IMR-90 (cell line): ENCODE results near the gene RBMS3. TPM values are rescaled to one million over a fixed set of nuclear protein-coding genes. Genes with fewer than 3 reads are reported as not detected.

Source experiments
- ATAC-seq: fragments of 200-7000 bp; cut with Tn5 transposase; 2 replicates; pipeline ENCODE4 v1.9.1; 2020; ENCODE audit warnings: low read depth, mild to moderate bottlenecking, moderate library complexity
- BruUV-seq: library from RNA; stranded (reverse); fragments of 400-500 nt; replicated peaks from 2 replicates; lab custom pipeline; 2021; lab: Mats Ljungman, UMichigan
- CTCF ChIA-PET: fragments of 300-600 bp; formaldehyde crosslinking; extraction: SDS; loops from one replicate; lab custom pipeline; 2021; ENCODE audit warnings: antibody characterized with exemption; lab: Yijun Ruan, JAX
- POLR2A ChIA-PET: fragments of 300-600 bp; sonication (Branson Sonifier 250); formaldehyde crosslinking; loops from one replicate; lab custom pipeline; 2022; ENCODE audit warnings: antibody characterized with exemption; ENCODE audit not compliant: unreplicated experiment; lab: Charles Lee
- DNase-seq: peaks from one replicate; pipeline ENCODE4 v3.0.0; 2013
- H2AFZ ChIP-seq: replicated peaks from 2 replicates; pipeline ENCODE3; 2013; ENCODE audit warnings: low read length, mild to moderate bottlenecking; ENCODE audit not compliant: poor library complexity
- H2AK5ac ChIP-seq: 2 replicates; pipeline ENCODE4 v1.6.1; 2013; ENCODE audit warnings: low read depth, low read length, inconsistent platforms
- H2AK9ac ChIP-seq: replicated peaks from 2 replicates; pipeline ENCODE3; 2013; ENCODE audit warnings: mild to moderate bottlenecking, low read depth, low read length, moderate library complexity; ENCODE audit not compliant: poor library complexity
- H2BK120ac ChIP-seq: 2 replicates; pipeline ENCODE4 v1.6.1; 2013; ENCODE audit warnings: low read depth, low read length, inconsistent platforms
- H2BK15ac ChIP-seq: 3 replicates; pipeline ENCODE4 v1.6.1; 2013; ENCODE audit warnings: low read depth, low read length, inconsistent platforms
- H2BK20ac ChIP-seq: 2 replicates; pipeline ENCODE4 v1.6.1; 2013; ENCODE audit warnings: low read depth, mild to moderate bottlenecking, inconsistent platforms, low read length, moderate library complexity
- H2BK5ac ChIP-seq: 2 replicates; pipeline ENCODE4 v1.6.1; 2013; ENCODE audit warnings: mild to moderate bottlenecking, low read depth, low read length, inconsistent platforms; ENCODE audit not compliant: poor library complexity, severe bottlenecking
- H3K14ac ChIP-seq: replicated peaks from 2 replicates; pipeline ENCODE4 v1.6.1; 2013; ENCODE audit warnings: low read depth, low read length, inconsistent platforms
- H3K18ac ChIP-seq: 2 replicates; pipeline ENCODE4 v1.6.1; 2013; ENCODE audit warnings: low read depth, low read length, control low read depth
- H3K23ac ChIP-seq: 2 replicates; pipeline ENCODE4 v1.6.1; 2013; ENCODE audit warnings: low read depth, low read length, inconsistent platforms
- H3K27ac ChIP-seq: 2 replicates; pipeline ENCODE4 v1.5.1; 2013; ENCODE audit warnings: mild to moderate bottlenecking, control low read depth, low read length; ENCODE audit not compliant: insufficient read depth
- H3K27me3 ChIP-seq: 2 replicates; pipeline ENCODE4 v1.6.1; 2013; ENCODE audit warnings: low read length; ENCODE audit not compliant: control insufficient read depth, insufficient read depth
- H3K36me3 ChIP-seq: 2 replicates; pipeline ENCODE4 v1.6.1; 2013; ENCODE audit warnings: low read length, mixed read lengths; ENCODE audit not compliant: control insufficient read depth, insufficient read depth
- H3K4ac ChIP-seq: 2 replicates; pipeline ENCODE4 v1.6.1; 2013; ENCODE audit warnings: low read depth, low read length, inconsistent platforms
- H3K4me1 ChIP-seq: 2 replicates; pipeline ENCODE4 v1.6.1; 2013; ENCODE audit warnings: low read length, mixed read lengths; ENCODE audit not compliant: control insufficient read depth, insufficient read depth
- H3K4me2 ChIP-seq: 2 replicates; pipeline ENCODE4 v1.6.1; 2013; ENCODE audit warnings: low read depth, mild to moderate bottlenecking, control low read depth, low read length, moderate library complexity
- H3K4me3 ChIP-seq: 2 replicates; pipeline ENCODE4 v1.5.1; 2013; ENCODE audit warnings: low read depth, mild to moderate bottlenecking, control low read depth, low read length, moderate library complexity; ENCODE audit not compliant: insufficient read depth
- H3K56ac ChIP-seq: 2 replicates; pipeline ENCODE4 v1.6.1; 2013; ENCODE audit warnings: low read length, inconsistent platforms; ENCODE audit not compliant: insufficient read depth; ENCODE audit errors: extremely low read depth
- H3K79me1 ChIP-seq, 2 experiments: 2 replicates each; pipeline ENCODE4 v1.6.1; 2013; ENCODE audit warnings: low read length in 2 of 2, inconsistent platforms in 1 of 2, low read depth in 1 of 2
- H3K9ac ChIP-seq: 2 replicates; pipeline ENCODE4 v1.6.1; 2013; ENCODE audit warnings: low read depth, low read length, control low read depth
- H3K9me1 ChIP-seq: 2 replicates; pipeline ENCODE4 v1.6.1; 2013; ENCODE audit warnings: low read length, inconsistent platforms; ENCODE audit not compliant: insufficient read depth
- H3K9me3 ChIP-seq: 2 replicates; pipeline ENCODE4 v1.6.1; 2013; ENCODE audit warnings: low read length; ENCODE audit not compliant: control insufficient read depth, insufficient read depth
- H4K20me1 ChIP-seq: 2 replicates; pipeline ENCODE4 v1.6.1; 2013; ENCODE audit warnings: low read length, inconsistent platforms; ENCODE audit not compliant: insufficient read depth
- H4K5ac ChIP-seq: 2 replicates; pipeline ENCODE4 v1.6.1; 2013; ENCODE audit warnings: mild to moderate bottlenecking, low read depth, low read length, control low read depth
- H4K8ac ChIP-seq, 2 experiments: 2 replicates each; pipeline ENCODE4 v1.6.1; 2013; ENCODE audit warnings: low read depth in 2 of 2, low read length in 2 of 2, control low read depth in 1 of 2, inconsistent platforms in 1 of 2
- H4K91ac ChIP-seq: 2 replicates; pipeline ENCODE4 v1.6.1; 2013; ENCODE audit warnings: low read depth, low read length, inconsistent platforms; ENCODE audit not compliant: insufficient read depth
- CTCF ChIP-seq: conservative IDR thresholded peaks from 2 replicates; pipeline ENCODE4 v1.5.1; 2012; ENCODE audit warnings: mild to moderate bottlenecking, low read depth, low read length, improper control_type of control experiment
- ELK1 ChIP-seq: fragments of 150-350 bp; IDR thresholded peaks from 2 replicates; pipeline ENCODE4 v1.6.1; 2016; ENCODE audit warnings: low read depth, mild to moderate bottlenecking, low read length, moderate library complexity, borderline replicate concordance
- RAD21 ChIP-seq: IDR thresholded peaks from 2 replicates; pipeline ENCODE4 v1.6.1; 2012; ENCODE audit warnings: low read length, improper control_type of control experiment
- SMC3 ChIP-seq: fragments of 150-350 bp; IDR thresholded peaks from 2 replicates; pipeline ENCODE4 v1.6.1; 2016; ENCODE audit warnings: low read depth, mild to moderate bottlenecking, antibody characterized with exemption, low read length, moderate library complexity
- WGBS, 2 experiments: methylation state at CpG; one replicate each; pipeline versions ENCODE4 v1.1.5 to v1.1.7; 2013; ENCODE audit warnings: missing lambda C conversion rate in 2 of 2; ENCODE audit not compliant: insufficient read length in 1 of 2; ENCODE audit errors: extremely low coverage in 2 of 2; 5-methylcytosine and 5-hydroxymethylcytosine counted together
- dilution Hi-C: fragments of 300-500 bp; cut with HindIII; formaldehyde crosslinking; loops from one replicate; pipeline ENCODE4 v1.14.3; 2018; ENCODE audit warnings: low sequenced_read_pairs; ENCODE audit not compliant: unreplicated experiment
- in situ Hi-C: fragments of 300-500 bp; cut with MboI; formaldehyde crosslinking; loops from 3 replicates; pipeline ENCODE4 v1.14.3; 2019; ENCODE audit warnings: low sequenced_read_pairs, inconsistent platforms, mixed read lengths
- intact Hi-C: fragments of 100-400 bp; cut with micrococcal nuclease; formaldehyde crosslinking; loops from 2 replicates; pipeline ENCODE4 v1.10.0; 2022
- polyA plus RNA-seq, 3 experiments: library from polyadenylated mRNA; depleted of rRNA; stranded (reverse); fragments of >200 nt; gene quantifications; 2 replicates each; pipeline ENCODE4 v1.2.3, GENCODE V29; 2012; ENCODE audit warnings: low replicate concordance in 1 of 3
- total RNA-seq: library from RNA; depleted of rRNA; stranded (reverse); fragments of >200 nt; gene quantifications from 2 replicates; pipeline ENCODE4 v1.2.3, GENCODE V29; 2012

The RBMS3 gene
- total and polyA plus RNA-seq, 2 of the 4 experiments (the other 2 are of a cell fraction): 15.2 to 127 TPM

- TF ChIP-seq SMC3 (peak; percentile 62), ELK1 (no peak), CTCF (peak; percentile 65), RAD21 (peak; percentile 64)
- H3K18ac ChIP-seq: no peak overlapping the region
- H2BK15ac ChIP-seq: no peak overlapping the region
- POLR2A ChIA-PET: no interaction called here
- no peak overlapping the region for H3K4me3 ChIP-seq
- DNase-seq (peak; percentile 70), ATAC-seq (peak; percentile 72)
- no peak overlapping the region for H4K5ac ChIP-seq
- CTCF ChIA-PET: interaction anchor here (0.5 to 2.1 kb wide), 9 partner anchors 10 to 757 kb away, joined by 3 to 6 read pairs (median 3); no protein-coding TSS in a partner anchor
- H3K4ac ChIP-seq: no peak overlapping the region
- no TSS peak for BruUV-seq
- dilution Hi-C loops (no loop called here), in situ Hi-C loops (no loop called here), intact Hi-C loops (loop anchor here (1.0 to 5.0 kb wide), 2 partner anchors 731 to 738 kb away; partner anchors contain the start of gene RBMS3)
- no peak overlapping the region for H2AFZ ChIP-seq
- H3K36me3 ChIP-seq: no peaks in the 10 kb centered on the region
- H4K8ac ChIP-seq: no peak overlapping the region
- H2AK5ac ChIP-seq: no peak overlapping the region
- H3K4me2 ChIP-seq: no peak overlapping the region
- no peak overlapping the region for H2BK5ac ChIP-seq
- no peaks in the 10 kb centered on the region for H4K20me1 ChIP-seq
- H3K9ac ChIP-seq: no peak overlapping the region
- H2AK9ac ChIP-seq: no peak overlapping the region
- no peaks in the 10 kb centered on the region; the same call in 1 of the 2 replicates for H3K9me1 ChIP-seq
- H3K9me3 ChIP-seq: peaks cover 2% of the 10 kb centered on the region; the same call in 1 of the 2 replicates
- H4K91ac ChIP-seq: no peak overlapping the region
- no peak overlapping the region for H2BK120ac ChIP-seq
- H3K27me3 ChIP-seq: no peaks in the 10 kb centered on the region
- WGBS, 2 experiments: no CpG with 5 or more reads among the region's 2 CpGs
- H3K79me1 ChIP-seq: no peaks in the 10 kb centered on the region
- no peak overlapping the region for H3K56ac ChIP-seq
- no peaks in the 10 kb centered on the region for H3K4me1 ChIP-seq
- no peak overlapping the region for H3K14ac ChIP-seq
- H2BK20ac ChIP-seq: no peak overlapping the region
- no peak overlapping the region for H3K23ac ChIP-seq
- H3K27ac ChIP-seq: no peak overlapping the region
These were observed 732.2 kb downstream of the RBMS3 start for GRCh38 chr3:30012941-30013543.
